Measurements from ENCODE around the gene MUC6.

GRCh38 chr11:1006762-1007161 is 29.8 kb downstream of the MUC6 start:
- no peak for TF ChIP-seq MAX (CRISPR knock-in tag; IDR thresholded peaks at IDR 0.05)
- no peak for TF ChIP-seq JUND (IDR thresholded peaks at IDR 0.05; ENCODE audit: borderline replicate concordance, low read depth, low read length)
- TF ChIP-seq JUND (tag; IDR thresholded peaks at IDR 0.05; ENCODE audit: borderline replicate concordance, low read depth, low read length), result no peak

Data from K562 (cell line).